HG03442 (cell line): Measurements from ENCODE around the gene DTHD1.

Experiments used
- ATAC-seq: cut with Tn5 transposase; IDR thresholded peaks from one replicate; pipeline ENCODE4 v1.9.1; 2021; ENCODE audit warnings: mild to moderate bottlenecking, moderate library complexity; ENCODE audit not compliant: unreplicated experiment

Gene DTHD1

GRCh38 chr4:36338973-36339372 is 57.6 kb downstream of the DTHD1 start:
- ATAC-seq: no peak

GRCh38 chr4:36341936-36342335 is 60.5 kb downstream of the DTHD1 start:
- ATAC-seq: no peak

GRCh38 chr4:36343501-36344175 is 62.2 kb downstream of the DTHD1 start:
- ATAC-seq: no peak

GRCh38 chr4:36348403-36348938 is 67.1 kb downstream of the DTHD1 start:
- peak; percentile 94 for ATAC-seq

- ATAC-seq: no peak
These were observed 68.6 kb downstream of the DTHD1 start for GRCh38 chr4:36349938-36350549.

- peak; percentile 44 for ATAC-seq
These were observed 69.8 kb downstream of the DTHD1 start for GRCh38 chr4:36351082-36351666.

GRCh38 chr4:36353998-36354397 is 72.6 kb downstream of the DTHD1 start:
- no peak for ATAC-seq

GRCh38 chr4:36358173-36358572 is 76.8 kb downstream of the DTHD1 start:
- ATAC-seq: no peak

GRCh38 chr4:36360755-36361154 is 79.3 kb downstream of the DTHD1 start:
- no peak for ATAC-seq

GRCh38 chr4:36363024-36363423 is 81.6 kb downstream of the DTHD1 start:
- ATAC-seq: no peak

GRCh38 chr4:36374836-36375511 is 93.6 kb downstream of the DTHD1 start:
- ATAC-seq: no peak

GRCh38 chr4:36385951-36386571 is 104.6 kb downstream of the DTHD1 start:
- ATAC-seq: peak; percentile 89

- no peak for ATAC-seq
These were observed 105.3 kb downstream of the DTHD1 start for GRCh38 chr4:36386691-36387090.

GRCh38 chr4:36388710-36389109 is 107.3 kb downstream of the DTHD1 start:
- ATAC-seq: no peak

GRCh38 chr4:36391411-36391810 is 110.0 kb downstream of the DTHD1 start:
- ATAC-seq: no peak

- ATAC-seq: no peak
These were observed 110.6 kb downstream of the DTHD1 start for GRCh38 chr4:36392024-36392423.

- no peak for ATAC-seq
These were observed 111.5 kb downstream of the DTHD1 start for GRCh38 chr4:36392916-36393315.
